HG02623 (cell line): Measurements from ENCODE around the gene DBNDD1.
A peak's percentile ranks its signal among the peaks of the same experiment; 100 is the strongest.
"Not testable (repeated sequence)": the region's sequence is repeated elsewhere in the genome, so short reads cannot be mapped to it uniquely, and the experiment has no call there.

Experiments
- ATAC-seq: cut with Tn5 transposase; IDR thresholded peaks from one replicate; pipeline ENCODE4 v1.9.1; 2021; ENCODE audit warnings: moderate library complexity; ENCODE audit not compliant: unreplicated experiment

Gene DBNDD1

GRCh38 chr16:89994389-89994720 lies 24.9 kb downstream of the DBNDD1 start:
- no peak for ATAC-seq

GRCh38 chr16:89993971-89994370 lies 25.3 kb downstream of the DBNDD1 start:
- no peak for ATAC-seq

GRCh38 chr16:89993377-89993776 lies 25.9 kb downstream of the DBNDD1 start:
- ATAC-seq = no peak

- no peak for ATAC-seq
Observed at GRCh38 chr16:89990799-89991198, 28.5 kb downstream of the DBNDD1 start.

GRCh38 chr16:89988951-89989350 lies 30.3 kb downstream of the DBNDD1 start:
- ATAC-seq = no peak

DNA sequence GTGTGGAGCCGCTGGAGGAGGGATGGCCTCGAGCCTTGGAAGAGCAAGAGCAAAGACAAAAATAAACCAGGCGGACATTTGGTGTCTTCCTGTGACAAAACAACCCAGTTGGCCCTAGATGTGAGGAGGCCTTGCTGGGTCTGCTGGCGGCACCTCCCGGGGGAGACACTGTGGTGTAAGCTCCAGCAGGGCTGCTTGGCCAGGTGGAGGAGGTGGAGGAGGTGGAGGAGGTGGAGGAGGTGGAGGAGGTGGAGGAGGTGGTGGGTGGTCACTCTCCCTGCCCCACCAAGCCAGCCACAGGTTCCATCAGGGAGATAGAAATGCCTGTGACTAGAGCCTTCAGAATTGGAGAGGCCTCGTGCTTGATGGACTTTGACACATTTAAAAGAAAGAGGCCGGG lies 32.1 kb downstream of the DBNDD1 start:
- no peak for ATAC-seq

GRCh38 chr16:89986600-89986999 lies 32.7 kb downstream of the DBNDD1 start:
- ATAC-seq = no peak

GRCh38 chr16:89985219-89985618 lies 34.0 kb downstream of the DBNDD1 start:
- no peak for ATAC-seq

DNA sequence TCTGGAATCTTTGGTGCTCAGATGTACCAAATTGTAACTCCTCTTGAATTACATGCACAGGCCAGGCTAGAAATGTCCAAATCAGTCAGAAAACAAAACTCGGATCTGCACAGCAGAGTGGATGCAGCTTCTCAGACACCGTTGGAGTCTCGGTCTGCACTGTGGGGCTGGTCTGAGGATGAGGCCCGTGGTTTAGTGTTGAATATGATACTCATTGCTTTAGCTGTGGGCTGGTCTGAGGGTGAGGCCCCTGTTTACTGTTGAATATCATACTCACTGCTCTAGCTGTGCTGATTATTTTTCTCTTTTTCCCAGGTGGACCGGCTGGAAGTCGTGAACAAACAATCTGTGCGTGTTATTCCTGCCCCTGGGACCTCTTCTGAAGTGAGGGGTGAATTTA lies 35.0 kb downstream of the DBNDD1 start:
- no peak for ATAC-seq

DNA sequence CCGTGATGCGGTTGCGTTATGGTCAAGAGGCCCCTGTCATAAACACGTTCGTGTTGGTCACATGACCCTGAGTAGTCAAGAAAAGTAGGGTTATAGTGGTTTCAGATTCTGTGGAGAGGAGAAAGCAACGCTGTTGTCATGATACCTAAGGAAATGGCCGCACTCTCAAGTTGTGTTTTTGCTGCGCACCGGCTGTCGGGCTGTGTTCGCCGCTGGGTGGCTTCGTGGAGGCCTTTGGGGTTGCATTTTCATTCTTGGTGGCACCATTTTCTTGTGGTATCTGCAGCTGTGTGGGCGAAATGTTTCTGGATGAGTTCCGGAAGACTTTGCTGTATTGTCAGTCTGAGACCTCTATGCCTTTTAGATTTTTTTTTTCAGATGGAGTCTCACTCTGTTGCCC lies 35.7 kb downstream of the DBNDD1 start:
- ATAC-seq = no peak

- ATAC-seq = no peak
Observed at GRCh38 chr16:89982318-89982717, 36.9 kb downstream of the DBNDD1 start.

DNA sequence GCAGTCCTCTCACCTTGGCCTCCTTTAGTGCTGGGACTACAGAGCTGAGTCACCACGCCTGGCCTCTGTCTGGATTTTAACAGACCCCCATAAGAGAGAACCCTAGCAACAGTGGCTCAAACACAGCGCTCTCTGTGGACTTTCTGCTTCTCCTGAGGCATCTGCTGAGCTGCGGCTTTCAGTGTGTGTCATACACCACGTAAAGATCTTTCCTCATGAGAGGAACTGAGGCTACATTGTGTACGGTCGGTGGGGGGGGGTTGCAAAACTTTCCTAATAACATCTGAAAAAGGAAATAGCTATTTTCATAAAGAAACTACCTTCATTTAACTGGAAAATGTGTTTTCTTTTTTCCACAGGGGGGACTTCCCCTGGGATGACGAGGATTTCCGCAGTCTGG lies 37.8 kb downstream of the DBNDD1 start:
- ATAC-seq = no peak

- no peak for ATAC-seq
Observed at GRCh38 chr16:89974870-89975269, 44.4 kb downstream of the DBNDD1 start.

DNA sequence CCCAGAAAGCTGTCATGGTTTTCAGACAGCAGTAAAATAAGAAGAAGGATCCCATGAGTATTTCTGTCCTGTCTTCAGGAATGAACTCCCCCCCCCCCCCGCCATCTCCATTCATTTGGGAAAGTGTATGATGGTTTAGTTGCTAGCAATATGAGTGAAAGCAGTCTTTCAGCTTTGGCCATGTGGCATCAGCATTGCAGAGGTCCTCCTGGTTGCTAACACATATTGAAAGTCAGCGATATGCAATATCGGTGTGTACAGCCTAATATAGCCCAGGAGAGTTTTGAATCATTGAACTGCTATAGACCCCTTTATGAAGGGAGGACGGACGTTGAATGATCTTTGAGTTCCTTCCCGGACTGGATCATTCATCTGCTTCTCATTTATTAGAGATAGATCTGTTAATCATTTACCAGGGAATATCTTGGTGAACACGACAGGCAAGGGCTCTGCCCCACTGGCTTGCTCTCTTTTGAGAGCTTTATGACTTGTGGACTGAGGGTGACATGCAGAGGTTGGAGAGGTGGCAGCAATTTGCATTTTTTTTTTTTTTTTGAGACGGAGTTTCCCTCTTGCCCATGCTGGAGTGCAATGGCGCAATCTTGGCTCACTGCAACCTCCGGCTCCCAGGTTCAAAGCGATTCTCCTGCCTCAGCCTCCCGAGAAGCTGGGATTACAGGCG lies 45.5 kb downstream of the DBNDD1 start:
- no peak for ATAC-seq

- no peak for ATAC-seq
Observed at GRCh38 chr16:89973235-89973634, 46.0 kb downstream of the DBNDD1 start.

DNA sequence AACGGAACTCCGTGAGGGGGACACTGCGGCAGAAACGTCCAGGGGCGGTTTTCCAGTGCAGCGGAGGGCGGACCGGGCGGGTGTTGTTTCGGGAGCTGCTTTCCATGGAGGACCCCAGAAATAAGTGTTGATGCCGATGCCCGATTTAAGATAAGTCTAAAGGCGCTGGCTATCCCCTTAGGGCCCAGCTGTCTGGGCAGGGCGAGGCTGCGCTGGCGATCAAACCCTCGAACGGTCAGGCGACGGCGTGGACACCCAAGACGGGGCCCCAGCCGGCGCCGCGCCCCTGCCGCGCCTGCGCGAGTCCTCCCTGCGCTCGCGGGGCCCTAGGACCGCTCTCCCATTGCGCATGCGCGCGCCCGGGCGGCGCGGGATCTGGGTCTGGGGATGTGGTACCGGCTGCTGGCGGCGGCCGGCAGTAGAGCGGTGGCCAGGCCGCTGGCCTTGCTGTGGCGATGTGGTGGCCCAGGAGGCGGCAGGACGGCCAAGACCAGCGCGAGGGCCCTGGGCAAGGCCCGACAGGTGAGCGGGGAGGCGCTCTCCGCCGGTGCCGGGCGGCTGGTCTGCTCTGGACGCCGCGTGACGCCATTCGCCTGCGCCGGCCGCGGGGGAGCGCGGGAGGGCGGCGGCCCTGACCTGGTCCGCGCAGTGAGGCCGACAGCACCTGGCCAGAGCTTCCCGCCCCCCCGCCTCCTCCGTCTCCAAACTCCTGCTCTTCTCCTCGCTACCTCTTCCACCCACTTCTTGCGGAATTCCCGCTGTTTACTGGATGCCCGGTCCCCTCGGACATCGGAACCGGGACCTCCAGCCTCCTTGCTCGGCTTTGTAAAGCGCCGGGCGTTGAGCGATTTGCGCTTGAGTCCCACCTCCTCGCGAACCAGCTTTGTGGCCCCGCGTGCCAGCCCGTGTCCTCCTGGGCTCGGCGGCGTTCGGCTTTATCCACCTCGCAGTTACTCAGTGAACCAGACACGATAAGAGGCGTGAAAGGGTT lies 46.7 kb downstream of the DBNDD1 start:
- ATAC-seq = peak; percentile 93

DNA sequence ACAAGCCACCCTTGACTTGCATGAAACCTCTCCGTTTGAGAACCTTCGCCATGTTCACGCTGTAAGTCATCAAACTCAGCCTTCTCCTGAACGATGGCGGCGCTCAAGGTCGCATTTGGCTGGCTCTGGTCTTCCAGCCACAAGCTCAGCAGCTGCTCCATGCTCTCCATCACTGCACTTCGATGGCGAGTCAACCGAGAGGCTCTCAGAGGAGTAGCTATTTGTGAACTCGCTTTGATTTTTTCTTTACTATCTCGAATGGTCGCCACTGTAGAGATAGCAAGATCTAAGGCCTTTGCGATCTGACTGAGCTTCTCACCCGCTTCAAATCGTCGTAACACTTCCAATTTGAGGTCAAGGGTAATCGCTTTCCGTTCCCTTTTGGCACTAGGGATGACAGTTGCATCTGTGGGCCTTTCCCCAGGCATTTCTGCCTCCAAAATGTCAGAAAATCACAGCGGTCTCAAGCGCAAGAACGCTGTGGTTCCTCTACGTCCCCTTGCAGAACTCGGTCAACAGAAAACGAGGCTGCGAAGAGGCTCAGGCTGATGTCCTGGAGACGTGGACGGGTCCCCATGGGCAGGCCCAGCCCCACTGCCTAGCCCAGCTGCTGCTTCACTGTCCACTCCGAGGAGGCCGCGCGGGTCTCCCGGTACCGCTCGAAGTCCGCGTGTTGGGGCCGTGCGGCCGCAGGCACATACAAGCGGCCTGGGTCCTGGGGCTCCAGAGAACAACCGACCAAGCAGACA lies 47.6 kb downstream of the DBNDD1 start:
- no peak for ATAC-seq

DNA sequence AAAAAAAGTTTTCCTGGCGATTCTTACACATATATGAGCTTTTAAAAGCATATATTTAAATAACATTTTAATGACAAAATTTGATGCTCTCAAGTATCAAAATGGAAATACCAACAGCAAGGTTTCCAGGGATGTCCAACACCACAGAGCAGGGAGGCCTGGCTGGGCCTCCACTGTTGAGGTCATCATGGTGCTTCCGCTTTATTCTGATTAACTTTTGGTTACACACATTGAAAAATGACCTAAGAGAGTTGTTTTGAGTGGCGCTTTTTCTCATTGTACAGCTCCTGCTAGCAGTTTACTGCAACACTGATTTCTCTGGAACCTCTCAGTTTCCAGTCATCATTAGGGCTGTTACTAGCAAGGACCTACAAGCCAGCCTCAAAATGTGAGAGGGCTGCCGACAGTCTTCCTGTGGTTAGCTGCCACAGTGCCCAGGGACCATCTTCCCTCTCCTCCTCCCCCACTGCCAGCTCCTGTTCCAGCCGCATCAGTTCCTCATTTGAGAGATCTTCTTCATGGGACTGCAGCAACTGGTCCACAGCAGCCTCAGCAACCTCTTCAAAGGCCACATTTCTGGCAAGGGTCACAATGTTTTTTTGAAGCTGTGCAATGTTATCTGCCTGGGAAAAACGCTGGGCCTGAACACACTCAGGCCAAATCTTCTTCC lies 49.4 kb downstream of the DBNDD1 start:
- ATAC-seq = no peak

- ATAC-seq = not testable (repeated sequence)
Observed at GRCh38 chr16:89968074-89968473, 51.2 kb downstream of the DBNDD1 start.

- not testable (repeated sequence) for ATAC-seq
Observed at GRCh38 chr16:89967436-89967835, 51.8 kb downstream of the DBNDD1 start.

- ATAC-seq = no peak
Observed at GRCh38 chr16:89966756-89967155, 52.5 kb downstream of the DBNDD1 start.
